GM10248 (cell line): ENCODE results near the gene TPPP.
"Not testable (repeated sequence)": the region's sequence is repeated elsewhere in the genome, so short reads cannot be mapped to it uniquely, and the experiment has no call there.

Experiments
- CTCF ChIA-PET: fragments of 300-600 bp; sonication (Branson Sonifier 250); formaldehyde crosslinking; extraction: SDS; loops from one replicate; lab custom pipeline; 2021; ENCODE audit warnings: antibody characterized with exemption; lab: Yijun Ruan, JAX
- POLR2A ChIA-PET: fragments of 350-650 bp; sonication (Branson Sonifier 250); formaldehyde crosslinking; extraction: SDS; loops from one replicate; lab custom pipeline; 2020; ENCODE audit warnings: antibody characterized with exemption; lab: Yijun Ruan, JAX
- DNase-seq: peaks from one replicate; pipeline ENCODE4 v3.0.0; 2012; ENCODE audit errors: extremely low spot score
- TF ChIP-seq, protein P1 (sequence below): IDR thresholded peaks from 2 replicates; pipeline ENCODE4 v1.5.1; 2012; ENCODE audit warnings: mild to moderate bottlenecking, low read depth; ENCODE audit errors: extremely low read depth, missing control alignments, control extremely low read depth

The TPPP gene

GRCh38 chr5:637581-638450, 55.3 kb downstream of the TPPP start:
- POLR2A ChIA-PET = no interaction called here
- DNase-seq = no peak
- TF ChIP-seq, protein P1, sequence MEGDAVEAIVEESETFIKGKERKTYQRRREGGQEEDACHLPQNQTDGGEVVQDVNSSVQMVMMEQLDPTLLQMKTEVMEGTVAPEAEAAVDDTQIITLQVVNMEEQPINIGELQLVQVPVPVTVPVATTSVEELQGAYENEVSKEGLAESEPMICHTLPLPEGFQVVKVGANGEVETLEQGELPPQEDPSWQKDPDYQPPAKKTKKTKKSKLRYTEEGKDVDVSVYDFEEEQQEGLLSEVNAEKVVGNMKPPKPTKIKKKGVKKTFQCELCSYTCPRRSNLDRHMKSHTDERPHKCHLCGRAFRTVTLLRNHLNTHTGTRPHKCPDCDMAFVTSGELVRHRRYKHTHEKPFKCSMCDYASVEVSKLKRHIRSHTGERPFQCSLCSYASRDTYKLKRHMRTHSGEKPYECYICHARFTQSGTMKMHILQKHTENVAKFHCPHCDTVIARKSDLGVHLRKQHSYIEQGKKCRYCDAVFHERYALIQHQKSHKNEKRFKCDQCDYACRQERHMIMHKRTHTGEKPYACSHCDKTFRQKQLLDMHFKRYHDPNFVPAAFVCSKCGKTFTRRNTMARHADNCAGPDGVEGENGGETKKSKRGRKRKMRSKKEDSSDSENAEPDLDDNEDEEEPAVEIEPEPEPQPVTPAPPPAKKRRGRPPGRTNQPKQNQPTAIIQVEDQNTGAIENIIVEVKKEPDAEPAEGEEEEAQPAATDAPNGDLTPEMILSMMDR = no peak
- CTCF ChIA-PET = no interaction called here

GRCh38 chr5:636951-637350, 56.2 kb downstream of the TPPP start:
- no peak for DNase-seq
- CTCF ChIA-PET = no interaction called here
- POLR2A ChIA-PET = no interaction called here
- TF ChIP-seq, protein P1 = no peak

GRCh38 chr5:635306-636055, 57.7 kb downstream of the TPPP start:
- TF ChIP-seq, protein P1 = no peak
- ChIA-PET CTCF (interaction anchor here (1.2 to 1.8 kb wide), 2 partner anchors 18 to 28 kb away, joined by 3 to 6 read pairs; no protein-coding TSS in a partner anchor), POLR2A (no interaction called here)
- no peak for DNase-seq

DNA sequence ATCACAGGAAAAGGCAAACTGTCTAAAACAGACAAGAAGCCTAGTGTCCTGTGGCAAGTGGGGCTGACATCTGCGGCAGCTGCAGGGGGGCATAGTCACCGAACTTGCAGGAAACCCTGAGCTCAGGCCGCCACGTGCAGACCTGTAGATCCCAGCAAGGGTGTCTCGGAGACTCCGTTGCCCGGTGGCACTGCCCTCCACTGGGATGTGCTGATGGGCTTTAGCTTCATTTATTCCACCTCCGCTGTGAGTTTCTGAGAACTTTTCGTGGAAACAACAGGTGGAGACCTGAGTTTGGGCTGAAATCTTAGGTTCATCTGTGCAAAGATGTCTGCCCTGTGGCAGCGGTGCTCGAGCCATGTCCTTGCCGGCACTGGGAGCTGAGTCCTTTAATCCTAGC, 59.0 kb downstream of the TPPP start:
- TF ChIP-seq, protein P1 = no peak
- CTCF ChIA-PET = interaction anchor here (1.8 kb wide), 1 partner anchor 27 kb away, joined by 6 read pairs; no protein-coding TSS in a partner anchor
- POLR2A ChIA-PET = no interaction called here
- DNase-seq = no peak

DNA sequence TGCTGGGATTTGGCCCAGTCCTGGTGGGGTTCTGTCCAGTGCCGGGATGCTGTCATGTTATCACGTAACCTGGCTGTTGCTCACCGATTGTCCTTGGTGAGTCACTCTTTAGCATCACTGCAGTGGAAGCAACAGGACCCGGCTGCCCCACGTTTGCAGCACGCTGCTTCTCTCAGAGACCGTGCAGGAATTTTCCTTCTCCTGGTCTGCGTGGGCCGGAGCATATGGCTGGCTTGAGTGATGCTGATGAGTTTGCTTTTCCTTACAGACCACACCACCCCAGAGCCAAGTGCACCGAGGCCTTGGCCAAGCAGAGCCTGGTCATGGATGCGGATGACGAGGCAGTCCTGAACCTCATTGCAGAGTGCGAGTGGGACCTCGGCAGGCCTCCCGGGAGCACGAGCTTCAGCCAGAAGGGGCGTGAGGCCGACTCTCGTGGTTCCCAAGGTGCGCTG, 59.6 kb downstream of the TPPP start:
- POLR2A ChIA-PET = no interaction called here
- TF ChIP-seq, protein P1 = no peak
- CTCF ChIA-PET = interaction anchor here (1.8 kb wide), 1 partner anchor 26 kb away, joined by 6 read pairs; no protein-coding TSS in a partner anchor
- DNase-seq = no peak

GRCh38 chr5:628351-629205, 64.6 kb downstream of the TPPP start:
- CTCF ChIA-PET, POLR2A ChIA-PET: not testable (repeated sequence)

More at GRCh38 chr5:628351-629205, 64.6 kb downstream of the TPPP start:
- not testable (repeated sequence) for DNase-seq
